GM10266 (cell line): Measurements from ENCODE around the gene H1-8.
"Not testable (repeated sequence)": the region's sequence is repeated elsewhere in the genome, so short reads cannot be mapped to it uniquely, and the experiment has no call there.

Experiments used
- DNase-seq: peaks from one replicate; pipeline ENCODE4 v3.0.0; 2012; ENCODE audit errors: extremely low spot score
- TF ChIP-seq, protein P1 (sequence below): IDR thresholded peaks from 2 replicates; pipeline ENCODE4 v1.5.1; 2012; ENCODE audit warnings: mild to moderate bottlenecking, low read depth; ENCODE audit not compliant: control insufficient read depth, insufficient read depth; ENCODE audit errors: missing control alignments

H1-8 gene

GRCh38 chr3:129536804-129537203 is 6.2 kb upstream of the H1-8 start:
- no peak for DNase-seq
- TF ChIP-seq, protein P1, sequence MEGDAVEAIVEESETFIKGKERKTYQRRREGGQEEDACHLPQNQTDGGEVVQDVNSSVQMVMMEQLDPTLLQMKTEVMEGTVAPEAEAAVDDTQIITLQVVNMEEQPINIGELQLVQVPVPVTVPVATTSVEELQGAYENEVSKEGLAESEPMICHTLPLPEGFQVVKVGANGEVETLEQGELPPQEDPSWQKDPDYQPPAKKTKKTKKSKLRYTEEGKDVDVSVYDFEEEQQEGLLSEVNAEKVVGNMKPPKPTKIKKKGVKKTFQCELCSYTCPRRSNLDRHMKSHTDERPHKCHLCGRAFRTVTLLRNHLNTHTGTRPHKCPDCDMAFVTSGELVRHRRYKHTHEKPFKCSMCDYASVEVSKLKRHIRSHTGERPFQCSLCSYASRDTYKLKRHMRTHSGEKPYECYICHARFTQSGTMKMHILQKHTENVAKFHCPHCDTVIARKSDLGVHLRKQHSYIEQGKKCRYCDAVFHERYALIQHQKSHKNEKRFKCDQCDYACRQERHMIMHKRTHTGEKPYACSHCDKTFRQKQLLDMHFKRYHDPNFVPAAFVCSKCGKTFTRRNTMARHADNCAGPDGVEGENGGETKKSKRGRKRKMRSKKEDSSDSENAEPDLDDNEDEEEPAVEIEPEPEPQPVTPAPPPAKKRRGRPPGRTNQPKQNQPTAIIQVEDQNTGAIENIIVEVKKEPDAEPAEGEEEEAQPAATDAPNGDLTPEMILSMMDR: no peak

DNA sequence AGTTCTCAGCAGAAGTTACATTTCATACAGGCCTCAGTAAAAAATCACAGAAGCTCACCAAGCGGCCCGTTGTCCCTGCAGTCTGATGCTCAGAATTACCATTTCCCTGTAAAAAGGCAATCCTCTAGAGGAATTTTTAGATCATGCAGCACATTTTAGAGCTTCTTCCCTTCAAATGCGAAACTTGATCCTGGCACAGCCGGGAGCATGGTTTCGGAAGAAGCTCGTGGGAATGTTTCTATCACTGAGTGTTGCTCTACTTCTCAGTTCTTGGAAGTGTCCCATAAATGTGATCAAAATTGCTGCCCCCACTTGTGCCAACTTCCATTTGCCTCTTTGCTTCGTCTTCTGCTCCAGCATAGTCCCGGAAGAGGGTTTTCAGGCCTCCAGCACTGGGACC is 3.8 kb upstream of the H1-8 start:
- TF ChIP-seq, protein P1: no peak
- DNase-seq: no peak

DNA sequence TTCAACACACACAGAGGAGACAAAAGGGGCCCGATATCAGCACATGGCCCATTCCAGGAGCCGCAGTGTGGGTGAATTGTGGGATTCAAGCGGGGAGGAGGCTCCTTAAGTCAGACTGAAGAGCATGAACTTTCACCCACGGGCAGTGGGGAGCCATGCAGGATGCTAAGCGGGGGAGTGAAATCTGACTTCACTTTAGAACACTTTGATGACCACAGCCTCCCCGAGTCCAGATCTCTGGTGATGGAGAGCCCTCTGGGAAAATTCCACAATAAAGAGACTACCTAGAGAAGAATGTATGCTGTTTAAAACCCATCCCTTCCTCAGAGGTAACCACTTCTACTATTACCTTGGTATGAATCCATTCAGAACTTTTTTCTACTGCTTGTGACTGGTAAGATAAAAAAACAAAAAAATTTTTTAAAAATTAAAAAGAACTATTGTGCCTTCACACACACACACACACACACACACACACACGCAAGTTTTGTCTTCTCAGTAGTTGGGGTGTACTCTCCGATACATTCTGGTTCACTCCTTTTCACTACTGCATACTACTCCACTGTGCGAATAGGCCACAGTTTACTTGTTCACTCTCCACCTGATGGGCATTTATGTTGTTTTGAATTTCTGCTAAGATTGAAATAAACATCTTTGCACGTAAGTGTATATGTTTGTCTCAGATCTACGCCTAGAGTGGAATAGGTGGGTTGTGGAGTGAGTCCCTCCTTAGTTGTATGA is 2.0 kb upstream of the H1-8 start:
- no peak for DNase-seq
- TF ChIP-seq, protein P1: no peak

DNA sequence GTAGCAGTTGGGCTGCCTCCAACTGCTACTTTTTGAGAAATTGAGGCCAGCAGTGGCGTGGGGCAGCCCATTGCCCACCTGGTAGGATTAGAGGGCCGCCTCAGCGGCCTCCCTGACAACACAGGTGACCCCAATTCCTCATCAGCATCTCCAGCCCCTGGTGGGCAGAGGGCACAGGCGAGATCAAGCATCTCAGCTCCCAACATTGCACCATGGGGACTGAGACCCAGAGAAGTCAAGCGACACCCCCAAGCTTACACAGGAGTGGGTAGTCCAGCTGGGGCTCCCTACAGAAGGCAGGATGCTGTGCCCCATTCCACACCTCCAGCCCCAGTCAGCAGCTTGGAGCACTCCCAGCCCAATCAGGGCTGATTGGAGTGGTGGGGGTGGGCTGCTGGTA is 228 bp upstream of the H1-8 start:
- TF ChIP-seq, protein P1: no peak
- DNase-seq: no peak

GRCh38 chr3:129543999-129544398 is 1.0 kb downstream of the H1-8 start:
- no peak for DNase-seq
- TF ChIP-seq, protein P1: no peak

GRCh38 chr3:129545951-129546350 is 3.0 kb downstream of the H1-8 start:
- not testable (repeated sequence) for DNase-seq

DNA sequence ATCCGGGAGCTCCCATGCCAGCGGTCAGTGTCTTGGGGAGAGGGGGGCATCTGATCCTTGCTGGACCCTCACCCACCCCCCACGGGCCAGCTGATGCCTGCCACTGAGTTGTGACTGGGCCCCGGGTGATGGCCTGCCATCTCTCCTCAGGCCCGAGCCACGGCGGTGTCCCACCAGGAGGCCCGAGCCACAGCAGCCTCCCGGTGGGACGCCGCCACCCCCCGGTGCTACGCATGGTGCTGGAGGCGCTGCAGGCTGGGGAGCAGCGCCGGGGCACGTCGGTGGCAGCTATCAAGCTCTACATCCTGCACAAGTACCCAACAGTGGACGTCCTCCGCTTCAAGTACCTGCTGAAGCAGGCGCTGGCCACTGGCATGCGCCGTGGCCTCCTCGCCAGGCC is 4.3 kb downstream of the H1-8 start:
- no peak for DNase-seq

More for the DNA sequence above, 4.3 kb downstream of the H1-8 start:
- TF ChIP-seq, protein P1: no peak
